ENCODE measurements around the gene DHRS2. TPM values are rescaled to one million over a fixed set of nuclear protein-coding genes. Genes with fewer than 3 reads are reported as not detected.

DHRS2 gene
- polyA plus RNA-seq, 1 donor from 2014 or later: not detected

GRCh38 chr14:23644919-23645336 is 8.8 kb downstream of the DHRS2 start:
- no peaks in the 10 kb centered on the region for H3K4me1 Mint-ChIP-seq
- H3K4me3 Mint-ChIP-seq: no peak overlapping the region
- no peaks in the 10 kb centered on the region for H3K9me3 Mint-ChIP-seq
- H3K27ac Mint-ChIP-seq: no peak overlapping the region
- no peaks in the 10 kb centered on the region for H3K36me3 Mint-ChIP-seq
- peaks cover 9% of the 10 kb centered on the region for H3K27me3 Mint-ChIP-seq

- no peak overlapping the region for H3K4me3 Mint-ChIP-seq
- H3K9me3 Mint-ChIP-seq: no peaks in the 10 kb centered on the region
- no peak overlapping the region for H3K27ac Mint-ChIP-seq
- no peaks in the 10 kb centered on the region for H3K4me1 Mint-ChIP-seq
- H3K36me3 Mint-ChIP-seq: no peaks in the 10 kb centered on the region
- H3K27me3 Mint-ChIP-seq: peaks cover 11% of the 10 kb centered on the region
Observed at GRCh38 chr14:23645504-23645811, 9.3 kb downstream of the DHRS2 start.

DNA sequence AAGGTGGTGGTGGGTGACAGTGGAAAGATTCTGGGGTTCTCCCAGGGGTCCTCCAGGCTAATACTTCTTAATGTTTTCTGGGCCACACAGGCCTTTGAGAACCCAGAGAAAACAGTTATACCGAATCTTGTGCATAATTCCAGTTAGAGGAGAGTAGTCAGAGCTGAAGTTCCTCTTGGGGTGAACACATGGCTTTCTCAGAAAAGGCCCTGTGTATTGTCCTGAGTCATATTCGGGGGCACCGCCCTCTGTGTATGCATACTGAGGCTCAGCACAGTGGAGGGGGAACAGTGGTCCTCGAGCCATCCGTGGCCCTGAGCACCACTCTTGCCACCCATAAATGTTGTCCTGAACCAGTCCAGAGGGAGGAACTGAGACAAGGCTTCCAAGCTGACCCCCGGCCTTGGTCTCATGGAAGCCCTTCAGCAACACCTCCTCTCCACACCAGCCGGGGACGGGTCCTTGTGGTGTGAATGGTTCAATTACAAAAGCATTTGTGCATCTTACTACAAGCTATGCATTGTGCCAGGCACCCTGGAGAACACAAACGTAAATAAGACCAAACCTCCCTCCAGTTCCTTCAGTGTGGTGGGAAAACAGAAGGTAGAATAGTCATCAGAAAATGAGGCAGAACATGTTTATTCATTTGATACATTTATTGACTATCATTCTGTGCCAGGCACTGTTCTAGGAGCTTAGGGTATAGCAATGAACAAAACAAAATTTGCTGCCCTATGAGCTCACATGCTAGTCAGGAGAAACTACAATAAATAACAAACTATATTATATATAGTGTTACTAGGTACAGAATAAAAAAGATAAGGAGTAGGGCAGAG is 9.9 kb downstream of the DHRS2 start:
- H3K9me3 Mint-ChIP-seq: no peaks in the 10 kb centered on the region
- no peaks in the 10 kb centered on the region for H3K36me3 Mint-ChIP-seq
- no peaks in the 10 kb centered on the region for H3K4me1 Mint-ChIP-seq

GRCh38 chr14:23646648-23647549 is 10.7 kb downstream of the DHRS2 start:
- H3K27ac Mint-ChIP-seq: no peak overlapping the region
- H3K4me3 Mint-ChIP-seq: no peak overlapping the region
- peaks cover 11% of the 10 kb centered on the region for H3K27me3 Mint-ChIP-seq
- H3K9me3 Mint-ChIP-seq: no peaks in the 10 kb centered on the region
- no peaks in the 10 kb centered on the region for H3K36me3 Mint-ChIP-seq
- no peaks in the 10 kb centered on the region for H3K4me1 Mint-ChIP-seq

More for the DNA sequence above, 9.9 kb downstream of the DHRS2 start:
- Mint-ChIP-seq H3K27ac (no peak overlapping the region), H3K27me3 (peaks cover 11% of the 10 kb centered on the region), H3K4me3 (no peak overlapping the region)

DNA sequence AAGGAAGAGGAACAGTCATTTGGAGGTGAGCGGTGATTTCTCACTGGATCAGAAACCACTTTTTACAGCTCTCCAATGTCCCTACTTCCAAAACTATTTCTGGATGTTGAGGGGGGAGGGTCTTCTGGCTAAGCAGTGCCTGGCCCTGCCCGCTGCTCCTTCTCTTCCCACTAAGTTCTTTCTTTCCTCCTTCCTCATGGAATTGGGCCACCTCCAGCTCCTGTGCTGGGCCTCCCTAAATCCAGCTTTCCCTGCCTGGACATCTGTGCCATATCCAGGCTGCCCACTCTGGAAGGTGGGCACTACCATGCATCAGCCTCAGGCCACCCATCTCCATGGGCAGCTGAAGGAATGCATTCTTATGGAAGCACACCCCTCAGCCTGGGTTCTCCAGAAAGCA is 11.5 kb downstream of the DHRS2 start:
- Mint-ChIP-seq H3K9me3 (no peaks in the 10 kb centered on the region), H3K4me3 (no peak overlapping the region), H3K4me1 (no peaks in the 10 kb centered on the region), H3K27me3 (peaks cover 13% of the 10 kb centered on the region), H3K36me3 (no peaks in the 10 kb centered on the region), H3K27ac (peak overlapping the region in 1 of 3 donors; percentile 36)

DNA sequence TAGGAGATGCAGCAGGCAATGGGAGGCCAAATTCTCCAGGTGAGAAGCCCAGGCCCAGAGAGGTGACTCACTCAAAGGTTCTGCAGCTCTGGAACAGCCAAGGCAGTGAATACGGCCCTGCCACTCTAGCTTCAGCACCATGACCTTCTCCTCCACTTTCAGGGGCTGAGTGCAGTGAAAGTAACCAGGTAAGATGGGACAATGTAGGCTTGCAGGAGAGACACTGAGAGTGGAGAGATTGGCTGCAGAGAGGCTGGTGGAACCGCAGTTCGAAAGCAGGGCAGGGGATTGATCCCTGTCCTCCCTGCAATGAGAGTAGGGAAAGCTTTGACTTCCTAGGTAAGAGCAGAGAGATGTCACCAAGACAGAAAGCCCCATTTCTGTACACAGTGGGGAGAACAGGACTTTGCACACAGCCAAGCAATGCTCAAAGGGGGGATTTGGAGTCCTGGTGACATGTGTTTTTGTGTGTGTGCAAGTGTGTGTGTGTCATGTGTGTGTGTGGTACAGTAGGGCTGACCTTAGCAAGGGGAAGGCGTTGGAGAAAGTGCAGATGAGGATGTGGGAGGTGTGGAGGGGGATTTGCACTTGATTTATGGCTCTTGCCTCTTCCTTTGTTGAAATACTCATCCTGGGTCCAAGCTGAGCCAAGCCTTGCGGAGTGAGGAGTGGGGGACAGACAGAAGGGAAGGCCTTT is 12.7 kb downstream of the DHRS2 start:
- no peak overlapping the region for H3K27ac Mint-ChIP-seq
- H3K4me1 Mint-ChIP-seq: no peaks in the 10 kb centered on the region
- peaks cover 14% of the 10 kb centered on the region for H3K27me3 Mint-ChIP-seq
- no peak overlapping the region for H3K4me3 Mint-ChIP-seq
- no peaks in the 10 kb centered on the region for H3K36me3 Mint-ChIP-seq
- H3K9me3 Mint-ChIP-seq: no peaks in the 10 kb centered on the region

- Mint-ChIP-seq H3K36me3 (no peaks in the 10 kb centered on the region), H3K4me3 (no peak overlapping the region), H3K4me1 (no peaks in the 10 kb centered on the region), H3K9me3 (no peaks in the 10 kb centered on the region), H3K27ac (peak overlapping the region in 1 of 3 donors; percentile 26), H3K27me3 (peaks cover 18% of the 10 kb centered on the region)
Observed at GRCh38 chr14:23650506-23650905, 14.3 kb downstream of the DHRS2 start.

GRCh38 chr14:23653051-23653450 is 16.9 kb downstream of the DHRS2 start:
- H3K4me1 Mint-ChIP-seq: no peaks in the 10 kb centered on the region
- no peak overlapping the region for H3K27ac Mint-ChIP-seq
- no peaks in the 10 kb centered on the region for H3K9me3 Mint-ChIP-seq
- peak overlapping the region in 1 of 4 donors; percentile 53 for H3K4me3 Mint-ChIP-seq
- H3K36me3 Mint-ChIP-seq: no peaks in the 10 kb centered on the region
- peaks cover 18% of the 10 kb centered on the region for H3K27me3 Mint-ChIP-seq

GRCh38 chr14:23654231-23654630 is 18.1 kb downstream of the DHRS2 start:
- H3K36me3 Mint-ChIP-seq: no peaks in the 10 kb centered on the region
- H3K27me3 Mint-ChIP-seq: peaks cover 16% of the 10 kb centered on the region
- H3K27ac Mint-ChIP-seq: no peak overlapping the region
- H3K4me3 Mint-ChIP-seq: no peak overlapping the region
- H3K9me3 Mint-ChIP-seq: no peaks in the 10 kb centered on the region
- no peaks in the 10 kb centered on the region for H3K4me1 Mint-ChIP-seq

GRCh38 chr14:23657959-23658470 is 21.9 kb downstream of the DHRS2 start:
- no peak overlapping the region for H3K4me3 Mint-ChIP-seq
- H3K27ac Mint-ChIP-seq: no peak overlapping the region
- H3K27me3 Mint-ChIP-seq: peaks cover 21% of the 10 kb centered on the region
- H3K4me1 Mint-ChIP-seq: peaks cover 0 to 8% (median 0%) of the 10 kb centered on the region in 3 donors
- H3K9me3 Mint-ChIP-seq: no peaks in the 10 kb centered on the region
- H3K36me3 Mint-ChIP-seq: no peaks in the 10 kb centered on the region

GRCh38 chr14:23660290-23661226 is 24.4 kb downstream of the DHRS2 start:
- H3K9me3 Mint-ChIP-seq: no peaks in the 10 kb centered on the region
- H3K4me1 Mint-ChIP-seq: peaks cover 0 to 8% (median 0%) of the 10 kb centered on the region in 3 donors
- H3K27ac Mint-ChIP-seq: peak overlapping the region in 1 of 3 donors; percentile 37
- no peak overlapping the region for H3K4me3 Mint-ChIP-seq
- H3K36me3 Mint-ChIP-seq: no peaks in the 10 kb centered on the region
- peaks cover 17% of the 10 kb centered on the region for H3K27me3 Mint-ChIP-seq

DNA sequence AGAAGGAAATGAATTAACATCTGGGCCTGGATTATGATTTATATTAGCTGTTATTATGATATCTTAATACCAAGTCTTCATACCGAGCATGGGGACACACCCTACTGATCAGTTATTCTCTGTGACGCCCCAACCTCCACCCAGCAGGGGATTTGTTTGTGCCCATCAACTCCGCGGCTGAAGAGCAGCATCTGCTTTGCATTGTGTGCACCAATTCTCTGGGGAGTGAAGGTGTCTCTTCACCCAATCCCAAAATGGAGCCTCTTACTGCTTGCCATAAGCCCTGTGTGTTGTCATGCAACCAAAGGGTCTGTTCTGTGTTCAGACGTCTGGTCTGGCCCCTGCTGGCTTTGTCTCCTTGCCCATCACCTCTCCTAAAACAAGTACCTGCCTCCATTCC is 25.4 kb downstream of the DHRS2 start:
- Mint-ChIP-seq H3K27me3 (peaks cover 16% of the 10 kb centered on the region), H3K9me3 (no peaks in the 10 kb centered on the region), H3K36me3 (no peaks in the 10 kb centered on the region), H3K4me1 (peaks cover 0 to 8% (median 0%) of the 10 kb centered on the region in 3 donors), H3K27ac (no peak overlapping the region), H3K4me3 (peak overlapping the region in 1 of 4 donors; percentile 65)

- Mint-ChIP-seq H3K9me3 (no peaks in the 10 kb centered on the region), H3K4me1 (peaks cover 0 to 8% (median 0%) of the 10 kb centered on the region in 3 donors), H3K27me3 (peaks cover 17% of the 10 kb centered on the region), H3K4me3 (no peak overlapping the region), H3K27ac (no peak overlapping the region), H3K36me3 (no peaks in the 10 kb centered on the region)
Observed at GRCh38 chr14:23663127-23663526, 27.0 kb downstream of the DHRS2 start.

DNA sequence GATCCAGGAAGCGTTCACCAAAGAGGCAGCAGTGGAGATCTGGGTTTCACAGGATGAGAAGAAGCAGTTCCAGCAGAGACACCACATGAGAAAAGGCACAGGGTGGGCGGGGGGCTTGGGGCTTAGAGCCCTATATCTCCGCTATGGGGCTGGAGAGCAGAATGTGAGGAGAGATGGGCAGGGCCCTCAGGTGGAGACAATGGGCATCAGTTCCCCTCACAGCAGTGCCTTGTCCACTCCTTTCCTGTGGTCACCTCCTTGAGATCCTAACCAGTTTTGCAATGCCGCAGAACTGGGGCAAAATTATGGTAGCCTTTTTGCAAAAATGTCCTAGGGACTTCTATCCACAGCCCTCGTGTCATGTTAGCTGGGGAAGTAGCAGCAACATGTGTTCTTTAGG is 27.5 kb downstream of the DHRS2 start:
- Mint-ChIP-seq H3K27me3 (peaks cover 17% of the 10 kb centered on the region), H3K9me3 (no peaks in the 10 kb centered on the region), H3K36me3 (no peaks in the 10 kb centered on the region), H3K4me3 (no peak overlapping the region), H3K27ac (no peak overlapping the region), H3K4me1 (peaks cover 0 to 8% (median 0%) of the 10 kb centered on the region in 3 donors)

All from IgD-negative memory B cell (primary cell).